Caco-2 (cell line): ENCODE results near the gene SPINT3. TPM values are rescaled to one million over a fixed set of nuclear protein-coding genes. Genes with fewer than 3 reads are reported as not detected.
A peak's percentile ranks its signal among the peaks of the same experiment; 100 is the strongest.

Source experiments
- BruUV-seq: library from RNA; stranded (reverse); fragments of 400-500 nt; replicated peaks from 2 replicates; lab custom pipeline; 2021; lab: Mats Ljungman, UMichigan
- CTCF ChIA-PET: fragments of 300-600 bp; sonication (Branson Sonifier 250); formaldehyde crosslinking; loops from one replicate; lab custom pipeline; 2022; ENCODE audit warnings: antibody characterized with exemption; lab: Charles Lee
- POLR2A ChIA-PET: fragments of 300-600 bp; sonication (Branson Sonifier 250); formaldehyde crosslinking; loops from one replicate; lab custom pipeline; 2022; ENCODE audit warnings: antibody characterized with exemption; lab: Charles Lee
- DNase-seq, 2 experiments: peaks; one replicate each; pipeline versions ENCODE4 v3.0.0 to v3.0.0-alpha.2; 2020 to 2022
- H3K27me3 ChIP-seq: replicated peaks from 2 replicates; pipeline ENCODE4 v1.6.0; 2011; ENCODE audit warnings: low read length; ENCODE audit not compliant: control insufficient read depth, insufficient read depth
- H3K36me3 ChIP-seq: 2 replicates; pipeline ENCODE4 v1.5.1; 2011; ENCODE audit warnings: low read length; ENCODE audit not compliant: control insufficient read depth, insufficient read depth
- H3K4me1 ChIP-seq: fragments of 250-450 bp; sonication (Bioruptor Pico); 2 replicates; pipeline ENCODE4 v1.5.1; 2020; ENCODE audit warnings: mild to moderate bottlenecking
- H3K4me3 ChIP-seq: 2 replicates; pipeline ENCODE4 v1.5.1; 2011; ENCODE audit warnings: low read depth, mild to moderate bottlenecking, control low read depth, low read length
- H3K9me3 ChIP-seq: fragments of 250-450 bp; sonication (Bioruptor Pico); 2 replicates; pipeline ENCODE4 v1.5.1; 2020; ENCODE audit warnings: mild to moderate bottlenecking, moderate library complexity
- H3K27ac Mint-ChIP-seq: one replicate; pipeline ENCODE4 v1.8.0; 2022; ENCODE audit warnings: mixed read lengths; ENCODE audit not compliant: unreplicated experiment
- H3K27me3 Mint-ChIP-seq: one replicate; pipeline ENCODE4 v1.8.0; 2022; ENCODE audit warnings: mixed read lengths; ENCODE audit not compliant: insufficient read depth, unreplicated experiment
- H3K36me3 Mint-ChIP-seq: one replicate; pipeline ENCODE4 v1.8.0; 2022; ENCODE audit warnings: mild to moderate bottlenecking, mixed read lengths; ENCODE audit not compliant: insufficient read depth, unreplicated experiment
- H3K4me1 Mint-ChIP-seq: one replicate; pipeline ENCODE4 v1.8.0; 2022; ENCODE audit warnings: low read depth, mixed read lengths; ENCODE audit not compliant: unreplicated experiment
- H3K4me3 Mint-ChIP-seq: one replicate; pipeline ENCODE4 v1.8.0; 2022; ENCODE audit warnings: mild to moderate bottlenecking, moderate library complexity, mixed read lengths; ENCODE audit not compliant: unreplicated experiment
- H3K9me3 Mint-ChIP-seq: one replicate; pipeline ENCODE4 v1.8.0; 2022; ENCODE audit warnings: mixed read lengths; ENCODE audit not compliant: unreplicated experiment
- intact Hi-C: fragments of 100-400 bp; cut with micrococcal nuclease; formaldehyde crosslinking; loops from one replicate; pipeline ENCODE4 v1.10.0; 2022; ENCODE audit not compliant: unreplicated experiment
- total RNA-seq: library from RNA; stranded (reverse); gene quantifications from 2 replicates; pipeline ENCODE4 v1.2.3, GENCODE V29; 2022
- TF ChIP-seq, protein P1 (sequence below), 2 experiments: fragments of 200-600 bp in 1 of 2; IDR thresholded peaks; 1 replicate in 1 of 2; 2 replicates in 1 of 2; pipeline versions ENCODE4 v1.5.1 to v1.8.0; 2011 to 2022; ENCODE audit warnings: antibody characterized with exemption in 1 of 2, control low read depth in 1 of 2, inconsistent platforms in 1 of 2, low read depth in 1 of 2, low read length in 1 of 2, mild to moderate bottlenecking in 1 of 2, moderate library complexity in 1 of 2; ENCODE audit not compliant: insufficient read depth in 1 of 2, severe bottlenecking in 1 of 2, unreplicated experiment in 1 of 2

Gene SPINT3
- total RNA-seq, 1 experiment from 2014 or later, result not detected

DNA sequence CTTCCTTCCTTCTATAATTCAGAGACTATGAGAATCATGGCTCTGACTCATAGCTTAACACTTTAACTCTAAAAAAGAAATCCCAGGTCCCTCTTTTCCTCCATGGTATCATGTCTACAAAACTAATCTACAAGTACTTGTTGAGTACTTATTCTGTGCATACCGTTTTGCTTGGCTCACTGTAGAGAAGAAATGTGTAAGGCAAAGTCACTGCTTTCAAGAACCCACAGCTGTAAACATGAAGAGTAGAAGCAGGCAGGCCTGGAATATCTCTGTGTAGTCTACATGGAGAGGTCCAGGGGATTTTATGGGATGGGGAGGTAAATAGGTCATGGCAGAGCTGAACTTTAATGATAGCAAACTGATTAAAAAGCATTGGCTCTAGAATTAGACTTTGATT lies 13.8 kb downstream of the SPINT3 start:
- peak in 1 of 2 experiments; percentile 3 for DNase-seq
- CTCF ChIA-PET, result no interaction called here
- Mint-ChIP-seq H3K4me3 (no peak overlapping the region), H3K4me1 (peaks cover 5% of the 10 kb centered on the region), H3K27me3 (peaks cover 22% of the 10 kb centered on the region), H3K9me3 (no peaks in the 10 kb centered on the region), H3K27ac (no peak overlapping the region), H3K36me3 (no peaks in the 10 kb centered on the region)
- no TSS peak for BruUV-seq
- H3K36me3 ChIP-seq, result no peaks in the 10 kb centered on the region
- H3K4me1 ChIP-seq, result no peaks in the 10 kb centered on the region; the same call in 1 of the 2 replicates
- POLR2A ChIA-PET, result no interaction called here
- H3K9me3 ChIP-seq, result no peaks in the 10 kb centered on the region
- H3K4me3 ChIP-seq, result no peak overlapping the region
- TF ChIP-seq, protein P1, sequence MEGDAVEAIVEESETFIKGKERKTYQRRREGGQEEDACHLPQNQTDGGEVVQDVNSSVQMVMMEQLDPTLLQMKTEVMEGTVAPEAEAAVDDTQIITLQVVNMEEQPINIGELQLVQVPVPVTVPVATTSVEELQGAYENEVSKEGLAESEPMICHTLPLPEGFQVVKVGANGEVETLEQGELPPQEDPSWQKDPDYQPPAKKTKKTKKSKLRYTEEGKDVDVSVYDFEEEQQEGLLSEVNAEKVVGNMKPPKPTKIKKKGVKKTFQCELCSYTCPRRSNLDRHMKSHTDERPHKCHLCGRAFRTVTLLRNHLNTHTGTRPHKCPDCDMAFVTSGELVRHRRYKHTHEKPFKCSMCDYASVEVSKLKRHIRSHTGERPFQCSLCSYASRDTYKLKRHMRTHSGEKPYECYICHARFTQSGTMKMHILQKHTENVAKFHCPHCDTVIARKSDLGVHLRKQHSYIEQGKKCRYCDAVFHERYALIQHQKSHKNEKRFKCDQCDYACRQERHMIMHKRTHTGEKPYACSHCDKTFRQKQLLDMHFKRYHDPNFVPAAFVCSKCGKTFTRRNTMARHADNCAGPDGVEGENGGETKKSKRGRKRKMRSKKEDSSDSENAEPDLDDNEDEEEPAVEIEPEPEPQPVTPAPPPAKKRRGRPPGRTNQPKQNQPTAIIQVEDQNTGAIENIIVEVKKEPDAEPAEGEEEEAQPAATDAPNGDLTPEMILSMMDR (IDR thresholded peaks at IDR 0.05; ENCODE audit: insufficient read depth in 1 of 2, low read depth in 1 of 2, low read length in 1 of 2, severe bottlenecking in 1 of 2, unreplicated experiment in 1 of 2), result no peak
- no peaks in the 10 kb centered on the region; the same call in none of the 2 replicates for H3K27me3 ChIP-seq
- intact Hi-C loops, result no loop called here

- H3K4me3 Mint-ChIP-seq, result no peak overlapping the region
- intact Hi-C loops, result no loop called here
- peaks cover 5% of the 10 kb centered on the region for H3K4me1 Mint-ChIP-seq
- CTCF ChIA-PET, result interaction anchor here (0.6 kb wide), 1 partner anchor 10 kb away, joined by 4 read pairs; no protein-coding TSS in a partner anchor
- peak; percentile 52 to 66 for DNase-seq
- H3K9me3 ChIP-seq, result no peaks in the 10 kb centered on the region
- H3K4me1 ChIP-seq, result no peaks in the 10 kb centered on the region
- H3K9me3 Mint-ChIP-seq, result no peaks in the 10 kb centered on the region
- BruUV-seq, result no TSS peak
- H3K36me3 ChIP-seq, result no peaks in the 10 kb centered on the region
- POLR2A ChIA-PET, result no interaction called here
- no peak overlapping the region for H3K27ac Mint-ChIP-seq
- H3K27me3 Mint-ChIP-seq, result peaks cover 31% of the 10 kb centered on the region
- no peaks in the 10 kb centered on the region; the same call in none of the 2 replicates for H3K27me3 ChIP-seq
- H3K4me3 ChIP-seq, result no peak overlapping the region
- TF ChIP-seq, protein P1 (IDR thresholded peaks at IDR 0.05; ENCODE audit: insufficient read depth in 1 of 2, low read depth in 1 of 2, low read length in 1 of 2, severe bottlenecking in 1 of 2, unreplicated experiment in 1 of 2), result no peak
- no peaks in the 10 kb centered on the region for H3K36me3 Mint-ChIP-seq
These were observed 15.4 kb downstream of the SPINT3 start for GRCh38 chr20:45500022-45500421.

GRCh38 chr20:45497971-45498494 lies 17.4 kb downstream of the SPINT3 start:
- POLR2A ChIA-PET, result no interaction called here

More at GRCh38 chr20:45497971-45498494, 17.4 kb downstream of the SPINT3 start:
- BruUV-seq, result no TSS peak
- H3K36me3 ChIP-seq, result no peaks in the 10 kb centered on the region
- H3K4me1 Mint-ChIP-seq, result peaks cover 5% of the 10 kb centered on the region
- H3K9me3 ChIP-seq, result no peaks in the 10 kb centered on the region
- no peaks in the 10 kb centered on the region; the same call in none of the 2 replicates for H3K27me3 ChIP-seq
- no peaks in the 10 kb centered on the region for H3K9me3 Mint-ChIP-seq
- H3K36me3 Mint-ChIP-seq, result no peaks in the 10 kb centered on the region
- no peak overlapping the region for H3K4me3 Mint-ChIP-seq
- H3K27me3 Mint-ChIP-seq, result peaks cover 28% of the 10 kb centered on the region
- TF ChIP-seq, protein P1 (IDR thresholded peaks at IDR 0.05; ENCODE audit: insufficient read depth in 1 of 2, low read depth in 1 of 2, low read length in 1 of 2, severe bottlenecking in 1 of 2, unreplicated experiment in 1 of 2), result no peak
- H3K4me1 ChIP-seq, result no peaks in the 10 kb centered on the region
- CTCF ChIA-PET, result no interaction called here
- no peak overlapping the region for H3K4me3 ChIP-seq
- intact Hi-C loops, result no loop called here
- no peak overlapping the region for H3K27ac Mint-ChIP-seq
- peak in 1 of 2 experiments; percentile 34 for DNase-seq
